MG63 (cell line): Measurements from ENCODE around the gene SFMBT2. TPM values are rescaled to one million over a fixed set of nuclear protein-coding genes. Genes with fewer than 3 reads are reported as not detected.

Experiments used
- DNase-seq: peaks from one replicate; pipeline ENCODE4 v3.0.0-alpha.2; 2020
- H3K27me3 ChIP-seq: fragments of 250-450 bp; sonication (Bioruptor Pico); 2 replicates; pipeline ENCODE4 v1.5.1; 2020; ENCODE audit warnings: mild to moderate bottlenecking, moderate library complexity
- H3K36me3 ChIP-seq: fragments of 250-450 bp; sonication (Bioruptor Pico); 2 replicates; pipeline ENCODE4 v1.5.1; 2020; ENCODE audit warnings: mild to moderate bottlenecking, moderate library complexity
- H3K4me3 ChIP-seq: fragments of 250-450 bp; sonication (Bioruptor Pico); 2 replicates; pipeline ENCODE4 v1.5.1; 2020; ENCODE audit warnings: mild to moderate bottlenecking, moderate library complexity
- H3K9me3 ChIP-seq: fragments of 250-450 bp; sonication (Bioruptor Pico); 2 replicates; pipeline ENCODE4 v1.5.1; 2020; ENCODE audit warnings: mild to moderate bottlenecking, moderate library complexity
- total RNA-seq: library from RNA; depleted of rRNA; stranded (reverse); fragments of >200 nt; shearing (Covaris generic); gene quantifications from 2 replicates; pipeline ENCODE4 v1.2.3, GENCODE V29; 2014; ENCODE audit warnings: low replicate concordance

The SFMBT2 gene
- total RNA-seq, 1 experiment from 2014 or later: 0.03 TPM

DNA sequence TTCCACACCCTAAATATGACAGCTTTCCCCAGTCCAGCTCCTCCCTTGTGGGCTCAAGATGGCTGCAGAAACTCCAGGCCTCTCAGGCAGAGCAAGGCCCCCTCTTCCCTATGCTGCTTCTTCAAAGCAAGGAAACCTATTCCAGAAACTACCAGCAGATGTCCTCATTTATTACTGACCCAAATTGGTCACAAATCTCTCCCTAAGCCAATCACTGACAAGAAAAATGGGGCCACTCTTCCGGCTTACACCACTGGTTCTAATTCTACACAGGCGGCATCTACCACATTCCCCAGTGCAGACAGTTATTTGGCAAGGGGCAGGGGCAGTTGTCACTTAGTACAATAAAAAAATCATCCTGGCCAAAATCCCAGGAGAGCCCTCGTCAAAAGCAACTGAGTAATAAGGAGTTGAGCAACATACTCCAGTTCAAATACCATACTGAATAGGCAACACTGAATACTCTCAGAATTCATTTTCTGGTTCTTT is 150.4 kb downstream of the SFMBT2 start:
- Histone ChIP-seq H3K27me3 (no peaks in the 10 kb centered on the region), H3K4me3 (no peak overlapping the region), H3K9me3 (no peaks in the 10 kb centered on the region), H3K36me3 (no peaks in the 10 kb centered on the region)
- peak; percentile 77 for DNase-seq

DNA sequence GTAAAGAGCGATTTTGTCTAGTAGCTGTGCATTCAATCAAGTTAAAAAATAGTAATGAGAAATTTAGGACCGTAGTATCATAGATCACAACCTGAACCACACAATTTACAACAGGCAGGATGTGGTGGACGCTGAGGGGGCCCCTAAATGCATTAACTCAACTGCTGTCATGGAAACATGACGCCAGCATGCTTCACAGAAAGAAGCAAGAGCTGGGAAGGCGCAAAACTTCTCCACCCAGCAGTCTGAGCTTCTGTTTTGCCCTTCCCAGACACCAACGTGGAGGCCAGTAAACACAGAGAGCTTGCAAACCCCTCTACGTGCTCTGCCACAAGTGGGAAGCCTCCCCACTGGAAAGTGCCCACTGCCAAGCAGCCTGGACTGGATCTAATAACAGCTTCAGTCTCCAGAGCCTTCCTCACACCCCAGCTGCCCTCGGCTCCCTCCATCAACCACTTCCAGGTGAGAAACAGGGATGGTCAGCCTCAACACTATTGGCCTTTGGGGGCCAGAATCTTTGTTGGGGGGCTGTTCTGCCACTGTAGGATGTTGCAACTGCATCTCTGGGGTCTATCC is 151.8 kb downstream of the SFMBT2 start:
- no peaks in the 10 kb centered on the region for H3K27me3 ChIP-seq
- no peaks in the 10 kb centered on the region for H3K9me3 ChIP-seq
- no peak overlapping the region for H3K4me3 ChIP-seq
- no peak for DNase-seq
- no peaks in the 10 kb centered on the region for H3K36me3 ChIP-seq

DNA sequence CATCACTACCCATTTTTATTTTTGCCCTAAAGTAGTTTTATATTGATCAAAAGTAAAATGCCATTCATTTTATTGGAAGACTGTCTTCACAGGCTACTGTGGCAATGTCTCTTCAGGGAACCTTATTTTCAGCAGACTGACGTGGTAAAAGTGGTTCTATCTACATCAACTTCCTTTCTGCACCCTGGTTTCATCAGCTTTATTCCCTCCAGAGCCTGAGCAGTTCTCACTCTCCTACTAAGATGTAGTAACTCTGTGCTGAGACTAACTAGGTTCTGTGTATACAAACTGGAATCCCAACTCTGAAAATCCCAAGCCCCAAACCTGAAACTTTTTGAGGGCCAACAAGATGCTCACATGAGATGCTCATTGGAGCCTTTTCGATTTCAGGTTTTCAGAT is 155.3 kb downstream of the SFMBT2 start:
- Histone ChIP-seq H3K4me3 (no peak overlapping the region), H3K36me3 (no peaks in the 10 kb centered on the region), H3K9me3 (no peaks in the 10 kb centered on the region), H3K27me3 (no peaks in the 10 kb centered on the region; the same call in 1 of the 2 replicates)
- no peak for DNase-seq

DNA sequence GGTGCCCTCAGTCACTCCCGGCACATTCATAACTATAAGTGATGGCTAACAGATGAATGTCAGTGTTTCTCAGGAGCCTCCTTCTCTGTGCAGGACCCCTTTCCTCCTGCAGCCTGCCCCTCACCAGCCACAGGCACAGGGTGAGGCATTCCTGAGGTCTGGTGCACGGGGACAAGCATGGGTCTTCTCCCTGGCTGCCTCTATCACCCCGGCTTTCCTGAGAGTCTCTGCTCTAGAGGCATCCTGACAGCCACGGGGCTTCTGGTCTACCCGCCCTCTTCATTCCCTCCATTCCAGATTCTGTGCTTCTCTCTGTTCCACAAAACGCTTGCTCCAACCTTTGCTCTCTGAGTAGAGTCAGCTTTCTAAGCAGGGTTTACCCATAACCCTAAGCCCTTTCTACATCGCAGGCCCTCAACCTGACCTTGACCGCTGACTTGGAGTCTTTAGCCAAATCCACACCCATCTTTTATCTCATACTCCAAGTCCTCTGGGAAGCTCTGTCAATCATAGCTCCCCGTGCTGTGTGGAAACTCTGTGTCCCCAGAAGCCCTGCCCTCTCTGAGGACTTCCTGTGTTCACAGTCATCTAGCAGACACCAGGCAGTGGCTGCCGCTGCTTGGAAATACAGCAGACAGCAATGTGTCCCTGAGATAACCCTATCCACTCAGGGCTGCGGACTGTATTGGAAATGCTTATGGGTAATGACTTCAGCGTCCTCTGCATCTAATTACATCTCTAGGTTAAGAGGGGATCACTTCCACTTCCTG is 159.0 kb downstream of the SFMBT2 start:
- H3K4me3 ChIP-seq: no peak overlapping the region
- no peaks in the 10 kb centered on the region for H3K36me3 ChIP-seq
- H3K27me3 ChIP-seq: peaks cover 3% of the 10 kb centered on the region; the same call in 1 of the 2 replicates
- no peaks in the 10 kb centered on the region for H3K9me3 ChIP-seq
- DNase-seq: no peak

DNA sequence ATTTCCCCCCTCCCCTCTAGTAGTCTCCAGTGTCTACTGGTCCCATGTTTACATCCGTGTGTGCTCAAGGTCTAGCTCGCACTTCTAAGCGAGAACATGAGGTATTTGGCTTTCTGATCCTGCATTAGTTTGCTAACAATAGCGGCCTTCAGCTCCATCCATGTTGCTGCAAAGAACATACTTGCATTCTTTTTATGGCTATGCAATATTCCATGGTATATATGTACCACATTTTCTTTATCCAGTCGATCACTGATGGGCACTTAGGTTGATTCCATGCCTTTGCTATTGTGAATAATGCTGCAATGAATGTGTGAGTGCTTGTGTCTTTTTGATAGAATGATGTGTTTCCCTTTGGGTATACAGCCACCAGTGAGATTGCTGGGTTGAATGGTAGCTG is 160.6 kb downstream of the SFMBT2 start:
- H3K27me3 ChIP-seq: peaks cover 3% of the 10 kb centered on the region; the same call in 1 of the 2 replicates
- H3K9me3 ChIP-seq: no peaks in the 10 kb centered on the region
- H3K4me3 ChIP-seq: no peak overlapping the region
- H3K36me3 ChIP-seq: no peaks in the 10 kb centered on the region
- no peak for DNase-seq

DNA sequence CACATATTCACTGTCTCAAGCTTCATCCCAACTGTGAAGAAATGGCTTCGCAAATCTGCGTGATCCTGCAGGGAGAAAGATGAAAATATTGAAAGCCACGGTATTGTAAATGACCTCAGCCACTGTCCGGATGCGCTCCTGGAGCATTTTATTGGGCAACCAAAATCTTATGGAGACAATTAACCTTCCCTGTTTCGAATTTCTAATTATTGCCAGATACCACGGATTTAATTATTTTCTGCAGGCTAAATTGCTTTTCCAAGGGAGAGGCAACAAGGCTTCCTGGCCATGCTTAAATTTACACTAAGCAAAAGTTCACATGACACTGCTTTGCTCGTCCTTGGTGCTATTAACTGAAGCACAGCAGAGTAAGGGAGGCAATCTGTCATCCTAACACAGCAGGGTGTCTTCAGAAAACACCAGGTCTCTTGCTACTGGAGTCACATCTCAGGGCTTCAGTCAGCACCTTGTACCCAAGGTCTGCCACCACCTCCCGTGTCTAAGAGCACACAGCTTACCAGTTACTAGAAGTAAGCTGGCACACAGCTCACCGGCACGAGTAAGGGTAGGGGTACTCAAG is 162.2 kb downstream of the SFMBT2 start:
- H3K4me3 ChIP-seq: no peak overlapping the region
- DNase-seq: no peak

DNA sequence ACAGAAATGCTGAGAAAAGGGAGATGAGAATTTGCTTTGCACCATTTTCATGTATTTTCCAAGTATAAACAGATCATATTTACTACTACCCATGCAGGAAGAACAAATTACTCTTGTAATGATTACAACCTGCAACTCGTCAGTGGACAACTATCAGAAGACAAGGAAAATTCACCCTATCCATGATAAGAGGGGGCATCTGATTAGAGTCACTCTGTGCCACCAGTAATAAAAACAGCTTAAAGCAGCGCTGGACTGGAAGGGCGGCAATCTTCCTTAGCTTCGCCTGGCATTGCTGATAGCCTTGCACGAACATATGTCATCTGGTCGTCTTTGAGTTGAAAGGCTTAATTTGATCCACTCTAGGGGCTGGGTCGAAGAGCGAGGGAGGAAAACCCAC is 162.7 kb downstream of the SFMBT2 start:
- Histone ChIP-seq H3K9me3 (no peaks in the 10 kb centered on the region), H3K36me3 (no peaks in the 10 kb centered on the region)
- no peak for DNase-seq

More for the DNA sequence above, 162.2 kb downstream of the SFMBT2 start:
- H3K27me3 ChIP-seq: peaks cover 3% of the 10 kb centered on the region; the same call in 1 of the 2 replicates
- no peaks in the 10 kb centered on the region for H3K36me3 ChIP-seq
- no peaks in the 10 kb centered on the region for H3K9me3 ChIP-seq

DNA sequence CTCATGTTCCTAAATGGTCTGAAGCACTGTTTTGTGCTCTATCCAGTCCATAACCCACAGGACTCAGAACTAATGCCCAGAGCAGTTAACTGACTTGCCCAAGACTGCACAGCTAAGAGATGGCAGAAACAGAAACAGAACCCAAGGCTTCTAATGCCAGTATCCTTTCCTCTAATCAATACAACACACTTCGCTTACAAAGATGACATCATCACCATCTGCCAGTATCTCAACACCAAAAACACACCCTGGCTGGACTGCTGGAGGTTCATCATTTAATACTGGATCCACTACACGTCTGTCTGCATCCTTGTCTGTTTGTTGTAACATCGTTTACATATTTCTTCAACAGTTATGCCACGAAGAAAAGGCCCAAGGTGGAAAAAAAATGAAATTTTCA is 165.3 kb downstream of the SFMBT2 start:
- peaks cover 3% of the 10 kb centered on the region; the same call in 1 of the 2 replicates for H3K27me3 ChIP-seq

More for the DNA sequence above, 162.7 kb downstream of the SFMBT2 start:
- Histone ChIP-seq H3K27me3 (peaks cover 3% of the 10 kb centered on the region; the same call in 1 of the 2 replicates), H3K4me3 (no peak overlapping the region)

DNA sequence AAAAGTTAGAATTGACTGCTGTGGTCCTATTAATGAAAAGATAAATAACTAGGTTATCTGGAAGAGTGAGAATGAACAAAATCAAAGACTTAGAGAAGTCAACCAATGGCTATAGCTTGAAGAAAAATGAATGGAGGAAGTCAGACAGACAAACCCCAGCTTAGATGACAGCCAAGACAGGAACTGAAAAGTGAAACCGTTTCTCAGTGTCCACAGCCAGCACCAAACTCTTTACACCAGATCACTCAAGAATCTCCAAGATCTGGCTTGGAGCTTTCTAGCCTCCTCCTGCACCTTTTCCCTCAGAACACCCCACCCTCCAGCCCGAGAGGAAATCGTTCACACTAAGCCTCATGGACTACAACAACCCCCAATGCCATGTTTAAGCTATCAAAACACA is 167.0 kb downstream of the SFMBT2 start:
- DNase-seq: no peak
- no peaks in the 10 kb centered on the region for H3K27me3 ChIP-seq
- H3K4me3 ChIP-seq: no peak overlapping the region

More for the DNA sequence above, 165.3 kb downstream of the SFMBT2 start:
- no peaks in the 10 kb centered on the region for H3K36me3 ChIP-seq
- DNase-seq: no peak
- no peak overlapping the region for H3K4me3 ChIP-seq
- no peaks in the 10 kb centered on the region for H3K9me3 ChIP-seq

DNA sequence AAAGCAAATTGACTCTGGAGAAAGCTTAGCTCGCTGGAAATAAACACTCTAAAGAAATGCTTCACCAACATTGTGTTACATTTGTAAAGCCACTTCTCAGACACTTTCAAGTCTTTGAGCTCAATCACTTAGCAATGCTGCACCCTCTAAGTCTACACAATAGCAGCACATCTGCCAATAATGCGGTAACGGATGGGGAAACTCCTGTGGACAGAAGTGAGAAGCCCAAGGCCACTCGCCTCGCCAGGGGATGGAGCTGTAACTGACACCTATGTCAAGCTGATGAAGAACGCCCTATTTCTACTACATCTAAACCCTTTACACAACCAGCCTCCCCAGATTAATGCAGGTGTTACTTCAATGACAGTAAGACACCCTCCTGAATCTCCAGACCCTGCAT is 167.7 kb downstream of the SFMBT2 start:
- DNase-seq: no peak
- H3K27me3 ChIP-seq: no peaks in the 10 kb centered on the region
- no peaks in the 10 kb centered on the region for H3K9me3 ChIP-seq
- H3K4me3 ChIP-seq: no peak overlapping the region
- no peaks in the 10 kb centered on the region for H3K36me3 ChIP-seq

More for the DNA sequence above, 167.0 kb downstream of the SFMBT2 start:
- no peaks in the 10 kb centered on the region for H3K36me3 ChIP-seq
- H3K9me3 ChIP-seq: no peaks in the 10 kb centered on the region

DNA sequence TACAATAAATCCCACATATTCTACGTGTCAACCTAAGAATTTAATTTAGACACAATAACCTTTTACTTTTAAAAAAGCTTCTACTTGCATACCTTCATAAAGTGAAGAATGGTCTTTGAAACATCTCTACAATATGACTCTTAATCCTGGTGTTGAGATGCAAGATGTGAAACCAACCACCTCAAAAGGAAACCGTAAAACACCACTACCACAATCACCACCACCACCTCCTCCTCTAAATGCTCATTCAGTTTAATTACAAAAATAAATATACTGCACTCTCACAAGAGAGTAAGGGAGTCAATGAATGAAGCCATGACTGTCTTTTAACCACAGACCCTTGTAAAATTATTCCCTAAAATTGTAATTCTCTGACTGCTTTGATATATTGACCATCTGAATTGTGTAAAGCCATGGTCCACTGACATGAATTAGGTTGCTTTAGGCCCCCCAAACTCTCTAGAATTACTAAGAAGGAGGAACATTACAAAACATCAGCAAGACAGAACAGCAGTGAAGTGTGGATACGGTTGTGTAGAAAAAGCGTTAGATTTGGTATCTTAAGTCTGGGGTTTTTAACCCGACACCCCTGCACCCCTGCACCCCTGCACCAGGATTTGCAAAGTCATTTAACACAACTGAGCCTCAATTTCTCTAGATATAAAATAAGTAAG is 171.4 kb downstream of the SFMBT2 start:
- H3K27me3 ChIP-seq: no peaks in the 10 kb centered on the region; the same call in 1 of the 2 replicates
- no peaks in the 10 kb centered on the region for H3K36me3 ChIP-seq
- H3K9me3 ChIP-seq: no peaks in the 10 kb centered on the region
- no peak overlapping the region for H3K4me3 ChIP-seq
- no peak for DNase-seq

DNA sequence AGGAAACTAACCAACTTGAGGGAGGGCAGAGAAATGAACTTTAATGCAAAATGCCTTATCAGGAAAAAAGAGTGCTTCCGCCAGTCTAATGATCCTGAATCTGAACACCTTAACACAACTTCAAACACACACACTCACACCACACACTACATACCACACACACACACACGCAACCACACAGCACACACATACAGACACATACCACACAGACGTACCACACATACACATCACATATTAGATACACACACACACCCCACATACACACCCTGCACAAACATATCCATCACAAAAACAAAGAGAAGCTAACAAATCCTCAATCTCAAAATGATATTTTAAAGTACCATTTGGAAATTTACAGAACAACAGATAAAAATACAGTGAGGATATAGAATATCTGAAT is 175.5 kb downstream of the SFMBT2 start:
- H3K36me3 ChIP-seq: no peaks in the 10 kb centered on the region
- H3K27me3 ChIP-seq: peaks cover 6% of the 10 kb centered on the region; the same call in 1 of the 2 replicates
- no peak overlapping the region for H3K4me3 ChIP-seq
- no peaks in the 10 kb centered on the region for H3K9me3 ChIP-seq
- DNase-seq: no peak

DNA sequence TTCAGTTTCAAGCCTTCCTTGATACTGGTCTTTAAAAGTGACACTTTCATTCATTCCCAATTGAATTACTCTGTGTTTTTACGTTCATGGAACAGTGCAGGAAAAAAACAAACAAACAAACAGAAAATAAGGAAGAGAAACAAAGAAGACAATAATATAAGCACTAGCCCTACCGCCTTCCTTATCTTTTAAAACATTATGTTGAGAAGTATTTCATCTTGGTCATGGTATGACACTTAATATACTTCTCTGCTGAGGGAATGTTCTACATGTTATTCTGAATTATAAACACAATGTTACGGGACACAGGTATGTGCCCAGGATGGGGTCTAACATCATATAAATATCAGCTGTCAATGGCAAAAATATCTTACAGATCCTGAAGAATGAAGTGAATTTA is 176.7 kb downstream of the SFMBT2 start:
- no peak overlapping the region for H3K4me3 ChIP-seq
- no peaks in the 10 kb centered on the region for H3K9me3 ChIP-seq
- H3K36me3 ChIP-seq: no peaks in the 10 kb centered on the region
- peaks cover 6% of the 10 kb centered on the region; the same call in 1 of the 2 replicates for H3K27me3 ChIP-seq
- no peak for DNase-seq

DNA sequence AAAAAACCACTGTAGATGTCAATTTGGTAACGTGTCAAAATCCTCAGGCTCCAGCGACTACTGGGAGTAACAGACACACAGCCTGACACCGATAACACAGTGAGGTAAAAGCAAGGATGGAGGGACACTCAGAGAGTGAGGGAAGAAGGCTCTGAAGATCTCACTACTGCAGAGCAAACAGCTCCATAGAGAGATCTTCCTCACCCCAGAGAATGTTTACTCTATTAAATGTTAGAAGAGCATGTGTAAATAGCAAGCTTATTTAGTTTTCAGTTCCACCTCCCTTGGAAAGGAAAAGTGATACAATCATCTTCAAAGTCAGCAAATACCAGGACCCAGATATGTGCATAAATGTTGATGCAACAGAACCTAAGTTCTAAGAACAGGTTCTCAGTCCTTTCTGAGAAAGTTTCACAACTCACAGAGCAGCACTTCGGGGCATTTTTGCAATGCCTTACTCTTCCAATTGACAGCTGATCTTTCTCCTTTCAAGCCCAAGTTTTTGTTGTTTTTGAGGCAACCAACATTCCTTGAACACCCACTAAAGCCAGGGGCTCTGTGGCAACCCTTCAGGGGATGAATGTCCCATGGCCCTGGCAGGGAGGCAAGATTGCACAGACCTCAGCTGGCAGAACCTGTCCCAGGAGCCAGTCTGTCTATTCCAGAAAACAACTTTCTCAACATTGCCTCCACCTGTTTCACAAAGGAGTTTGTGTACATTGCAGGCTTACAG is 177.4 kb downstream of the SFMBT2 start:
- no peaks in the 10 kb centered on the region for H3K36me3 ChIP-seq
- no peak for DNase-seq
- no peaks in the 10 kb centered on the region for H3K9me3 ChIP-seq
- peaks cover 6% of the 10 kb centered on the region; the same call in 1 of the 2 replicates for H3K27me3 ChIP-seq
- H3K4me3 ChIP-seq: no peak overlapping the region

DNA sequence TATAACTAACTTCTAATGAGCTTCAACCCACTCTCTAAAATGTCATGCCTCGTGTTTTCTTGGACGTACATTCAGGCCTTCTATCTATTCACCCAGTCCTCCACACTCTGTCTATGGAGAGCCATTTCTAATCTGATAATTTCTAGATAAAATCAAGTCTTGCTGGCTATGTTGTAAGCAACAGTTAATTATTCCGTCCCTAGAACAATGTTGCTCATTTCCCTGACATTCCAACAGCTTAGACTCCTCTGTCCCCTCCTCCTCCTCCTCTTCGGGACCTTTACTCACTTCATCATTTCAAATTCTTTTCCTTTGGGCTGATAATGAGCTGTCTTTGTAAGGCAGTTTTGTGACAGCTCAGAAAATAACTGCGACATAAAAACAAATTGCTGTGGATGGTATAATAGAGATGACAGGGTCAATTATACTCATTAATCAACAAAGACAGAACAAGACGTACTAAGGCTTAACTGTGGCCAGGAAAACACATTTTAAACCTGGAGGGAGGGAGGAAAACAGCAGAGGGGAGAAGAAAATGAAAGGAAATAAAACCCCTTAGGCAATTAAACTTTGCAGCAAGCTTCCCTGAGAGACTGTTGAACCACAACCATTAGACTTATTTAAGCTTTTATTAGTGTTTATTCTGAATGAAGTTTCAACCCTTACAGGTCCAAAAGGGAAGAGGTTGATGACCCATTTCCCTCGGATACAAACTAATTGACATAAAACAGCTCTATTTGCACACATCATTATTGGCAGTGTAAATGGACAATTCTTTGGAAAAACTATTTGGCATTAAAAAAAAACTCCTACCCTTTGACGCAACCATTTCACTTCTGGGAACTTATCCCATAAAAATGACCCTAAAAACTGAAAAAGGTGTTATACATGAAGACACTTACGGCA is 179.1 kb downstream of the SFMBT2 start:
- Histone ChIP-seq H3K9me3 (no peaks in the 10 kb centered on the region), H3K4me3 (no peak overlapping the region), H3K27me3 (peaks cover 6% of the 10 kb centered on the region; the same call in 1 of the 2 replicates), H3K36me3 (no peaks in the 10 kb centered on the region)
- DNase-seq: no peak
